Loucy (cell line): Measurements from ENCODE around the gene RTCA.

Experiments
- H2AFZ ChIP-seq: fragments of 200-600 bp; sonication (generic); 2 replicates; pipeline ENCODE4 v1.6.0; 2016; ENCODE audit warnings: antibody characterized with exemption, mild to moderate bottlenecking, low read length, moderate library complexity
- H3F3A ChIP-seq: fragments of 200-600 bp; 2 replicates; pipeline ENCODE4 v1.6.0; 2016; ENCODE audit warnings: antibody characterized with exemption, low read depth, mild to moderate bottlenecking
- H3K27me3 ChIP-seq: fragments of 200-600 bp; sonication (generic); 2 replicates; pipeline ENCODE4 v1.6.1; 2014; ENCODE audit warnings: low read length, mild to moderate bottlenecking; ENCODE audit not compliant: insufficient read depth, poor library complexity, severe bottlenecking
- H3K36me3 ChIP-seq: fragments of 200-600 bp; sonication (generic); 2 replicates; pipeline ENCODE4 v1.6.1; 2016; ENCODE audit warnings: low read length; ENCODE audit not compliant: insufficient read depth
- H3K4me1 ChIP-seq: fragments of 200-600 bp; sonication (generic); 2 replicates; pipeline ENCODE4 v1.5.1; 2014; ENCODE audit warnings: low read length, mild to moderate bottlenecking; ENCODE audit not compliant: insufficient read depth, poor library complexity, severe bottlenecking
- H3K4me2 ChIP-seq: fragments of 200-600 bp; sonication (generic); 2 replicates; pipeline ENCODE4 v1.6.0; 2014; ENCODE audit warnings: antibody characterized with exemption, low read length, low read depth, mild to moderate bottlenecking; ENCODE audit not compliant: poor library complexity, severe bottlenecking
- H3K4me3 ChIP-seq: fragments of 200-600 bp; sonication (generic); 2 replicates; pipeline ENCODE4 v1.5.1; 2014; ENCODE audit warnings: low read length, mild to moderate bottlenecking, mixed read lengths; ENCODE audit not compliant: poor library complexity, severe bottlenecking
- H3K79me2 ChIP-seq: fragments of 200-600 bp; sonication (generic); 2 replicates; pipeline ENCODE4 v1.6.1; 2014; ENCODE audit warnings: low read length; ENCODE audit not compliant: insufficient read depth
- H3K9ac ChIP-seq: fragments of 200-600 bp; sonication (generic); 2 replicates; pipeline ENCODE4 v1.6.0; 2014; ENCODE audit warnings: mild to moderate bottlenecking, low read depth, low read length, moderate library complexity; ENCODE audit not compliant: poor library complexity, severe bottlenecking
- H3K9me2 ChIP-seq: fragments of 200-600 bp; sonication (generic); replicated peaks from 2 replicates; pipeline ENCODE4 v1.6.1; 2016; ENCODE audit warnings: low read depth, low read length, mixed read lengths
- H3K9me3 ChIP-seq: fragments of 200-600 bp; sonication (generic); 2 replicates; pipeline ENCODE4 v1.6.1; 2014; ENCODE audit warnings: mild to moderate bottlenecking, antibody characterized with exemption, low read length, low read depth; ENCODE audit not compliant: insufficient read depth
- H4K20me1 ChIP-seq: fragments of 200-600 bp; sonication (generic); 2 replicates; pipeline ENCODE4 v1.6.0; 2014; ENCODE audit warnings: antibody characterized with exemption, low read length, mild to moderate bottlenecking; ENCODE audit not compliant: insufficient read depth, poor library complexity, severe bottlenecking
- EZH2phosphoT487 ChIP-seq: fragments of 200-600 bp; IDR thresholded peaks from 2 replicates; pipeline ENCODE4 v1.6.1; 2018; ENCODE audit warnings: antibody characterized with exemption, mild to moderate bottlenecking, moderate library complexity, borderline replicate concordance
- TF ChIP-seq, protein P1 (sequence below): fragments of 200-600 bp; sonication (generic); conservative IDR thresholded peaks from 2 replicates; pipeline ENCODE4 v1.5.1; 2014; ENCODE audit warnings: mild to moderate bottlenecking, antibody characterized with exemption, low read length

The RTCA gene

GRCh38 chr1:100316622-100317021 is 50.6 kb downstream of the RTCA start:
- Histone ChIP-seq H3K36me3 (no peaks in the 10 kb centered on the region), H3K27me3 (no peaks in the 10 kb centered on the region), H3K9me3 (peaks cover 11% of the 10 kb centered on the region; the same call in 1 of the 2 replicates), H3F3A (no peaks in the 10 kb centered on the region), H3K79me2 (no peaks in the 10 kb centered on the region), H2AFZ (no peak overlapping the region), H3K4me3 (no peak overlapping the region), H3K9ac (no peak overlapping the region), H4K20me1 (no peaks in the 10 kb centered on the region), H3K4me1 (no peaks in the 10 kb centered on the region), H3K9me2 (no peaks in the 10 kb centered on the region), H3K4me2 (no peak overlapping the region)
- TF ChIP-seq, protein P1, sequence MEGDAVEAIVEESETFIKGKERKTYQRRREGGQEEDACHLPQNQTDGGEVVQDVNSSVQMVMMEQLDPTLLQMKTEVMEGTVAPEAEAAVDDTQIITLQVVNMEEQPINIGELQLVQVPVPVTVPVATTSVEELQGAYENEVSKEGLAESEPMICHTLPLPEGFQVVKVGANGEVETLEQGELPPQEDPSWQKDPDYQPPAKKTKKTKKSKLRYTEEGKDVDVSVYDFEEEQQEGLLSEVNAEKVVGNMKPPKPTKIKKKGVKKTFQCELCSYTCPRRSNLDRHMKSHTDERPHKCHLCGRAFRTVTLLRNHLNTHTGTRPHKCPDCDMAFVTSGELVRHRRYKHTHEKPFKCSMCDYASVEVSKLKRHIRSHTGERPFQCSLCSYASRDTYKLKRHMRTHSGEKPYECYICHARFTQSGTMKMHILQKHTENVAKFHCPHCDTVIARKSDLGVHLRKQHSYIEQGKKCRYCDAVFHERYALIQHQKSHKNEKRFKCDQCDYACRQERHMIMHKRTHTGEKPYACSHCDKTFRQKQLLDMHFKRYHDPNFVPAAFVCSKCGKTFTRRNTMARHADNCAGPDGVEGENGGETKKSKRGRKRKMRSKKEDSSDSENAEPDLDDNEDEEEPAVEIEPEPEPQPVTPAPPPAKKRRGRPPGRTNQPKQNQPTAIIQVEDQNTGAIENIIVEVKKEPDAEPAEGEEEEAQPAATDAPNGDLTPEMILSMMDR = no peak
- no peak for TF ChIP-seq EZH2phosphoT487

DNA sequence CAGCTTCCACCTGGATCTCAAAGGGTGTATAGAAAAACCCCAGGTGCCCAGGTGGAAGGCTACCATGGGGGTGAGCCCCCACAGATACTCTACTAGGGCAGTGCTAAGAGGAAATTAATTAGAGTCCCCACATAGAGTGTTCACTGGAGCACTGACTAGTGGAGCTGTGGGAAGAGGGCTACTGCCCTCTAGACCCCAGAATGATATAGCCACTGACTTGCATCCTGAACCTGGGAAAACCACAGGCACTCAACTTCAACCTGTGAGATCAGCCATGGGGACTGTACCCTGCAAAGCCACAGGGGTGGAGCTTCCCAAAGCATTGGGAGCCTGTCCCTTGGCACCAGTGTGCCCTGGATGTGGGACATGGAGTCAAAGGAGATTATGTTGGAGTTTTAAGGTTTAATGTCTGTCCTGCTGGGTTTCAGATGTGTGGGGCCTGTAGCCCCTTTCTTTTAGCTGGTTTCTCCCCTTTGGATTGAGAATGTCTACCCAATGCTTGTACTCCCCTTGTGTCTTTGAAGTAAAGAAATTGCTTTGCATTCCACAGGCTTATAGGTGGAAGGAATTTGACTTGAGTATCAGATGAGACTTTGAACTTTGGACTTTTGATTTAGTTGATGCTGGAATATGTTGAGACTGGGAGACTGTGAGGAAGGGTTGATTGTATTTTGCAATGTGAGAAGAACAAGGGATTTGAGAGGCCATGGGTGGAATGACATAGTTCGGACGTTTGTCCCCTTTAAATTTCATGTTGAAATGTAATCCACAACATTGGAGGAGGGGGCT is 54.5 kb downstream of the RTCA start:
- Histone ChIP-seq H3K9me3 (peaks cover 11% of the 10 kb centered on the region; the same call in 1 of the 2 replicates), H3K9ac (no peak overlapping the region), H3K79me2 (no peaks in the 10 kb centered on the region), H3K36me3 (no peaks in the 10 kb centered on the region), H3K27me3 (no peaks in the 10 kb centered on the region), H4K20me1 (no peaks in the 10 kb centered on the region), H3K4me3 (no peak overlapping the region), H3F3A (no peaks in the 10 kb centered on the region), H3K4me2 (no peak overlapping the region), H2AFZ (no peak overlapping the region), H3K4me1 (no peaks in the 10 kb centered on the region), H3K9me2 (no peaks in the 10 kb centered on the region)
- TF ChIP-seq EZH2phosphoT487 = no peak
- TF ChIP-seq, protein P1 = no peak

GRCh38 chr1:100321100-100321493 is 55.1 kb downstream of the RTCA start:
- H4K20me1 ChIP-seq = no peaks in the 10 kb centered on the region
- no peaks in the 10 kb centered on the region for H3K4me1 ChIP-seq
- no peaks in the 10 kb centered on the region for H3K79me2 ChIP-seq
- no peaks in the 10 kb centered on the region for H3K9me2 ChIP-seq
- no peak overlapping the region for H3K4me3 ChIP-seq
- no peak overlapping the region for H3K9ac ChIP-seq
- TF ChIP-seq, protein P1 = no peak
- TF ChIP-seq EZH2phosphoT487 = no peak
- peaks cover 6% of the 10 kb centered on the region; the same call in 1 of the 2 replicates for H3K9me3 ChIP-seq
- no peak overlapping the region for H3K4me2 ChIP-seq
- H3K27me3 ChIP-seq = no peaks in the 10 kb centered on the region
- H2AFZ ChIP-seq = no peak overlapping the region
- no peaks in the 10 kb centered on the region for H3K36me3 ChIP-seq
- H3F3A ChIP-seq = no peaks in the 10 kb centered on the region
